ENCODE measurements around the gene APCDD1.

APCDD1 gene

GRCh38 chr18:10419420-10420103, 34.9 kb upstream of the APCDD1 start:
- peak; percentile 9 for DNase-seq (ENCODE audit: low read depth)
- TF ChIP-seq, protein P1, sequence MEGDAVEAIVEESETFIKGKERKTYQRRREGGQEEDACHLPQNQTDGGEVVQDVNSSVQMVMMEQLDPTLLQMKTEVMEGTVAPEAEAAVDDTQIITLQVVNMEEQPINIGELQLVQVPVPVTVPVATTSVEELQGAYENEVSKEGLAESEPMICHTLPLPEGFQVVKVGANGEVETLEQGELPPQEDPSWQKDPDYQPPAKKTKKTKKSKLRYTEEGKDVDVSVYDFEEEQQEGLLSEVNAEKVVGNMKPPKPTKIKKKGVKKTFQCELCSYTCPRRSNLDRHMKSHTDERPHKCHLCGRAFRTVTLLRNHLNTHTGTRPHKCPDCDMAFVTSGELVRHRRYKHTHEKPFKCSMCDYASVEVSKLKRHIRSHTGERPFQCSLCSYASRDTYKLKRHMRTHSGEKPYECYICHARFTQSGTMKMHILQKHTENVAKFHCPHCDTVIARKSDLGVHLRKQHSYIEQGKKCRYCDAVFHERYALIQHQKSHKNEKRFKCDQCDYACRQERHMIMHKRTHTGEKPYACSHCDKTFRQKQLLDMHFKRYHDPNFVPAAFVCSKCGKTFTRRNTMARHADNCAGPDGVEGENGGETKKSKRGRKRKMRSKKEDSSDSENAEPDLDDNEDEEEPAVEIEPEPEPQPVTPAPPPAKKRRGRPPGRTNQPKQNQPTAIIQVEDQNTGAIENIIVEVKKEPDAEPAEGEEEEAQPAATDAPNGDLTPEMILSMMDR (IDR thresholded peaks at IDR 0.05; ENCODE audit: low read length, missing control alignments): no peak
- H3K4me3 ChIP-seq (replicated peaks; ENCODE audit: low read depth, low read length): no peak overlapping the region

- no peak overlapping the region for H3K4me3 ChIP-seq (replicated peaks; ENCODE audit: low read depth, low read length)
- DNase-seq (ENCODE audit: low read depth): peak; percentile 9
- TF ChIP-seq, protein P1 (IDR thresholded peaks at IDR 0.05; ENCODE audit: low read length, missing control alignments): no peak
These were observed 33.7 kb upstream of the APCDD1 start for GRCh38 chr18:10420561-10421352.

DNA sequence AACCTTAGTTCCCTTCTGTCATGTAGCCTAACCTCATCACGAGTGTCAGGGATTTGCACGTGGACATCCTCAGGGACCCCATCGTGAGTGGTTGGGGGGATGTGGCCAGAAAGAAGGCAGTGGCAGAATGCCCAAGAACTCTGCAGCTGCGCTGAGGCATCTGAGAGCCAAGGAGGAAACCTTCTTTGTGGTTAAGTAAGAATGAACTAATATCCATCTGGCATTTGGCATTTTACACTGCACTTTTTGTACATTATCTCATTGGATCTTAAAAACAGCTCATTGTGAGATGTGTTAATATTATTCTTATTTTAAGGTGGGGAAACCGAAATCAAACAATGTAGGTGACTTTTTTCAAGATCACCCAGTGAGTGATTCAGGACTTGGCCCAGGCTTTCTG, 32.6 kb upstream of the APCDD1 start:
- TF ChIP-seq, protein P1 (IDR thresholded peaks at IDR 0.05; ENCODE audit: low read length, missing control alignments): no peak
- DNase-seq (ENCODE audit: low read depth): peak; percentile 16
- no peak overlapping the region for H3K4me3 ChIP-seq (replicated peaks; ENCODE audit: low read depth, low read length)

- H3K4me3 ChIP-seq (replicated peaks; ENCODE audit: low read depth, low read length): no peak overlapping the region
- TF ChIP-seq, protein P1 (IDR thresholded peaks at IDR 0.05; ENCODE audit: low read length, missing control alignments): no peak
- DNase-seq (ENCODE audit: low read depth): no peak
These were observed 31.7 kb upstream of the APCDD1 start for GRCh38 chr18:10422731-10423130.

DNA sequence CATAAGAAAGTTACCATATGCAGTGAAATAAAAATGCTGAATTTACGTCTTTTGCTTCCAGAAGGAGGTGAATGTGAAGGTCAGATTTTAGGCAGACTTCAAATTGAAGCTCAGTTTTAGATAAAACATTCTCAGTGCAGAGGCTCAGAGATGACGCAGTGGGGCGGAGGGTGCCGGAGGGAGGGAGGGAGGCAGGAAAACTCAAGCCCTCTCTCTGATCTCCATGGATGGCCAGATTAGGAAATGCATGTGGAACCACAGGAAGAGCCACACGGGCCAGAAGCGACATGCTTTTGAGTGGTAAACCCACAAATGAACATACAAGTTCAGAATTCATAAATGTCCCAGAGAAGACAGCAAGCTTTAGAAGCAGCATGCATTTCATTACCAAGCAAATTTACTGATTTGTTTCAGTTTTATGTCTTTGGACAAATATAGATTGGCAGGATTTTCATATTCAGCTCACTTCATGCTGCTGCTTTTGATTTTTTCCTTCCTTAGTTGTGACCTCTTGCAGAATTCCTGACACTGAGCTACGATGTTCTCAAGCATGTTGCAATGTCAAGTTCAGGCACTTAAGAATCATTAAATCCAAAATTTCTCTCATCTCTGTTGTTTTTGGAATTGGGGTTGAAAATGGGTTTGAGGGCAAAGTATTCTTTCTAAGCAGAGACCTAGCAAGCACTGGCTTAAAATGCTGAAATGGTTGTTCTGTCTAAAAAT, 29.7 kb upstream of the APCDD1 start:
- no peak for DNase-seq (ENCODE audit: low read depth)
- H3K4me3 ChIP-seq (replicated peaks; ENCODE audit: low read depth, low read length): no peak overlapping the region
- TF ChIP-seq, protein P1 (IDR thresholded peaks at IDR 0.05; ENCODE audit: low read length, missing control alignments): no peak

- no peak for DNase-seq (ENCODE audit: low read depth)
These were observed 23.8 kb upstream of the APCDD1 start for GRCh38 chr18:10430677-10431076.

More at GRCh38 chr18:10430677-10431076, 23.8 kb upstream of the APCDD1 start:
- TF ChIP-seq, protein P1 (IDR thresholded peaks at IDR 0.05; ENCODE audit: low read length, missing control alignments): no peak
- H3K4me3 ChIP-seq (replicated peaks; ENCODE audit: low read depth, low read length): no peak overlapping the region

All from fibroblast of pulmonary artery (primary cell).